C4-2B (cell line): Measurements from ENCODE around the gene DEFB123.

Experiments
- H3K27ac ChIP-seq: fragments of 450-650 bp; 2 replicates; pipeline ENCODE4 v1.5.1; 2017
- ZFX ChIP-seq: fragments of 450-650 bp; IDR thresholded peaks from 2 replicates; pipeline ENCODE4 v1.6.1; 2017
- TF ChIP-seq, protein P1 (sequence below): fragments of 450-650 bp; conservative IDR thresholded peaks from 2 replicates; pipeline ENCODE4 v1.5.1; 2017; ENCODE audit warnings: mild to moderate bottlenecking

The DEFB123 gene

DNA sequence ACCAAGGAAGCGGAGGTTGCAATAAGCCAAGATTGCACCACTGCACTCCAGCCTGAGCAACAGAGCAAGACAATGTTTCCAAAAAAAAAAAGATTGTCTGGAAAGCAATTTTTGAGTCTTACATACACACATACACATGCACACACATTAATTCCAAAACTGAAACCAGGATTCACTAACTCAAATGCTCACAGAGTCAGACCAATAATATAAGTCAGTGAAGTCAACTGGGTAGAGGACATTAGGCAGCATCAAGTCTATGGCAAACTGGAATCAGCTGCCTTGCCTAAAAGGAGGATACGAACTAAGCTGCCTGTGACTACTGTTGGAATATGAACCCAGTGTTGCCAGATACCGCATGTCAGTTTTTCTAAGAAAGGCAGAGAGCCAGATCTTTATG is 50.3 kb downstream of the DEFB123 start:
- no peak for TF ChIP-seq ZFX
- TF ChIP-seq, protein P1, sequence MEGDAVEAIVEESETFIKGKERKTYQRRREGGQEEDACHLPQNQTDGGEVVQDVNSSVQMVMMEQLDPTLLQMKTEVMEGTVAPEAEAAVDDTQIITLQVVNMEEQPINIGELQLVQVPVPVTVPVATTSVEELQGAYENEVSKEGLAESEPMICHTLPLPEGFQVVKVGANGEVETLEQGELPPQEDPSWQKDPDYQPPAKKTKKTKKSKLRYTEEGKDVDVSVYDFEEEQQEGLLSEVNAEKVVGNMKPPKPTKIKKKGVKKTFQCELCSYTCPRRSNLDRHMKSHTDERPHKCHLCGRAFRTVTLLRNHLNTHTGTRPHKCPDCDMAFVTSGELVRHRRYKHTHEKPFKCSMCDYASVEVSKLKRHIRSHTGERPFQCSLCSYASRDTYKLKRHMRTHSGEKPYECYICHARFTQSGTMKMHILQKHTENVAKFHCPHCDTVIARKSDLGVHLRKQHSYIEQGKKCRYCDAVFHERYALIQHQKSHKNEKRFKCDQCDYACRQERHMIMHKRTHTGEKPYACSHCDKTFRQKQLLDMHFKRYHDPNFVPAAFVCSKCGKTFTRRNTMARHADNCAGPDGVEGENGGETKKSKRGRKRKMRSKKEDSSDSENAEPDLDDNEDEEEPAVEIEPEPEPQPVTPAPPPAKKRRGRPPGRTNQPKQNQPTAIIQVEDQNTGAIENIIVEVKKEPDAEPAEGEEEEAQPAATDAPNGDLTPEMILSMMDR = no peak
- no peak overlapping the region for H3K27ac ChIP-seq

DNA sequence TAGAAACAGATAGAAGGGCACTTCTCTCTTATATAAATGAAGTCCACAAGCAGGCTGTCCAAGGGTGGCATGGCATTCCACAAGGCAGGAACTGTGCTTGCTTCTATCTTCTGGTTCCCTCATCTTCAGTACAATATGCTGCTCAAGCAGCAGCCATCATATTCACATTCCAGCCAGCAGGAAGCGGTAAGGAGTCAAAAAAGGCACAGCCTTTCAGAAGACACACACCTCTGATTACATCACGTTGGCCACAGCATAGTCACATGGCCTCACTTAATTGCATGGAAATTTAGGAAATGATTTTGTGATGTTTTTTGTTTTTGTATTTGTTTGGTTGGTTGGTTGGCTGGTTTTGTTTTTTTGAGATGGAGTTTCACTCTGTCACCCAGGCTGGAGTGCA is 53.7 kb downstream of the DEFB123 start:
- no peak overlapping the region for H3K27ac ChIP-seq
- no peak for TF ChIP-seq ZFX
- TF ChIP-seq, protein P1 = peak; percentile 65

DNA sequence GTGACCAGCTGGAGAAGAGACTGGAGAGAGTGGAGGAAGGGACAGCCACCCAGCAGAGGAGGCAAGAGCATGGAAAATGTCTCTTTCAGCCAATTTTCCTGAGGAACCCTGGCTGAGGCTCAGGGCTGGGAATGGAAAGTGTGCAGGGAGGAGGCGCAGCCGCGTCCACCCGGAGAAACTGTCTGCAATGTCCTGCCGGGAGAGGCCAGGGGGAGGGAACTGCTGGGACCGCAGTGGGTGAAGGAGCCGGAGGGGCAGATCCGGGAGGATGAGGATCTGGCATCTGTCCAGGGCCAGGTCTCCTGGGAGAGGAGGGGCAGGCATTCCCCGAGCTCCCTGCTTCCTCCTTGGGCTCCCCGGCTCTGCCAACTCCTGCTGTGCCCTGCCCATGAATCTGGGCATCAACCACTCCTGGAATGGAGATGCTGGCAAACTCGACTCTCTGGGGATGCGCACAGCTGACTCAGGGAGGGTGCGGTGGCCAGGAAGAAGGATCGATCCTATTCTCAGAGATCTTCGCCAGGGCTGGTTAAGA is 56.4 kb downstream of the DEFB123 start:
- H3K27ac ChIP-seq = peak overlapping the region; percentile 42
- TF ChIP-seq, protein P1 = no peak
- TF ChIP-seq ZFX = no peak

DNA sequence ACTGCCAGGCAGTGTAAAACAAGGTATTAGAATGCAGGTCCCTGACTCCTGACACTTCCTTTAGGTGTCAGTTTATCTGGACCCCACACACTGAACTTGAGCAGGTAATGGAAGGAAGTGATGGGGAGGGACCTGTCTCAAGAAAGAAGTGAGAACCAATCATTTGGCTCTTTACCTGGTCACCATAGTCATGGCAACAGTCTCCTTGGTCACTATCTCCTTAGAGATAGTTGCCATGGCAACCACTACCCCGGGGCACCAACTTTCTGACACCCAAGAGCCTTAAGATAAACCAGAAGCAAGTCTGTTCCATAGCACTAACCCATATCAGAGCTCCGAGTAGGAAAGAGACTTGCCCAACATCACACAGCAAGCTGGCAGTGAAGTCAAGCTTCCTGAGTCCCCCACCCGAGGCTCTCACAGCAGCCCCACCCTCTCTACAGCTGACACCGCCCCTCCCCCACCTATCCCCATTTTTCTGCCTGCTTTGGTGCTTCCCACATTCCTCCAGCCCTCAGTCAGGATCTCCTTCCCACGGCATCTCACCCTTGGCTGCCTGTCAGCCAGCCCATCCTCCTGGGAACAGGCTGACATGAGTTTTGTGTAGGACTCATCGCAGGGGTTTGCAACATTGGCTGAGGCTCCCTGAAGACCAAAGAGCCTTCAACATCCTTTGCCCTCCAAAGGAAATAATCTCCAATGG is 57.6 kb downstream of the DEFB123 start:
- no peak for TF ChIP-seq ZFX
- TF ChIP-seq, protein P1 = no peak
- H3K27ac ChIP-seq = no peak overlapping the region
